Stimulated activated CD8-positive, alpha-beta memory T cell treated with anti-CD3 and anti-CD28 coated beads, Interleukin-7, amount 100 ng/mL, for 1 hour (primary cell): ENCODE data around the gene MYO18A.

Source experiments
- DNase-seq, 2 donors: peaks; one replicate each; pipeline ENCODE4 v3.0.0-alpha.2; 2020; ENCODE audit warnings: low read depth in 2 of 2

Gene MYO18A

GRCh38 chr17:29165800-29166506 is 14.2 kb downstream of the MYO18A start:
- no peak for DNase-seq

- DNase-seq, result no peak
Observed at GRCh38 chr17:29165261-29165660, 14.9 kb downstream of the MYO18A start.

- DNase-seq, result no peak
Observed at GRCh38 chr17:29163563-29163962, 16.6 kb downstream of the MYO18A start.

GRCh38 chr17:29162909-29163341 is 17.3 kb downstream of the MYO18A start:
- no peak for DNase-seq

- no peak for DNase-seq
Observed at GRCh38 chr17:29162082-29162908, 17.9 kb downstream of the MYO18A start.

GRCh38 chr17:29160253-29160652 is 19.9 kb downstream of the MYO18A start:
- DNase-seq, result no peak

- DNase-seq, result no peak
Observed at GRCh38 chr17:29159306-29159860, 20.8 kb downstream of the MYO18A start.

- no peak for DNase-seq
Observed at GRCh38 chr17:29158488-29159275, 21.5 kb downstream of the MYO18A start.

GRCh38 chr17:29158096-29158487 is 22.1 kb downstream of the MYO18A start:
- no peak for DNase-seq

- no peak for DNase-seq
Observed at GRCh38 chr17:29157310-29157709, 22.9 kb downstream of the MYO18A start.

- no peak for DNase-seq
Observed at GRCh38 chr17:29156781-29157180, 23.4 kb downstream of the MYO18A start.

- no peak for DNase-seq
Observed at GRCh38 chr17:29155966-29156338, 24.2 kb downstream of the MYO18A start.

GRCh38 chr17:29155227-29155965 is 24.8 kb downstream of the MYO18A start:
- DNase-seq, result peak in 1 of 2 donors; percentile 32

GRCh38 chr17:29154516-29155226 is 25.5 kb downstream of the MYO18A start:
- no peak for DNase-seq

- no peak for DNase-seq
Observed at GRCh38 chr17:29151567-29151966, 28.6 kb downstream of the MYO18A start.

GRCh38 chr17:29150161-29150560 is 30.0 kb downstream of the MYO18A start:
- no peak for DNase-seq

- no peak for DNase-seq
Observed at GRCh38 chr17:29149431-29150064, 30.6 kb downstream of the MYO18A start.

- peak; percentile 81 to 86 for DNase-seq
Observed at GRCh38 chr17:29148790-29149430, 31.3 kb downstream of the MYO18A start.

GRCh38 chr17:29148257-29148789 is 31.9 kb downstream of the MYO18A start:
- DNase-seq, result no peak
